NCI-H187 treated with DMSO at 0.1 percent for 48 hours (cell line): ENCODE data around the gene RACGAP1.
"Not testable (repeated sequence)": the region's sequence is repeated elsewhere in the genome, so short reads cannot be mapped to it uniquely, and the experiment has no call there.

Experiments used
- DNase-seq: peaks from one replicate; lab custom pipeline; 2025; lab: John Stamatoyannopoulos, UW

RACGAP1 gene

DNA sequence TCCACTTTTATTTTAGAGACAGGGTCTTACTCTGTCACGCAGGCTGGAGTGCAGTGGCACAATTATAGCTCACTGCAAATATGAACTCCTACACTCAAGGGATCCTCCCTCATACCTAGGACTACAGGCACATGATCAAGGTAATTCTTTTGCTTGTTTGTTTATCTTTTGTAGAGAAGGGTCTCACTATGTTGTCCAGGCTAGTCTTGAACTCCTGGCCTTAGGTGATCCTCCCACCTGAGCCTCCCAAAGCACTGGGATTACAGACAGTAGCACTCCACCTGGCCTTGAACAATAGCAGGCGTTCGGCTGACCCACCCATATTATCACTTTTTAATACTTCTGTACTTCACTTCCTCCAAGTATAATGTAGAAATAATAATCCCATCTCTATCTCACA lies 1.4 kb upstream of the RACGAP1 start:
- DNase-seq = no peak

DNA sequence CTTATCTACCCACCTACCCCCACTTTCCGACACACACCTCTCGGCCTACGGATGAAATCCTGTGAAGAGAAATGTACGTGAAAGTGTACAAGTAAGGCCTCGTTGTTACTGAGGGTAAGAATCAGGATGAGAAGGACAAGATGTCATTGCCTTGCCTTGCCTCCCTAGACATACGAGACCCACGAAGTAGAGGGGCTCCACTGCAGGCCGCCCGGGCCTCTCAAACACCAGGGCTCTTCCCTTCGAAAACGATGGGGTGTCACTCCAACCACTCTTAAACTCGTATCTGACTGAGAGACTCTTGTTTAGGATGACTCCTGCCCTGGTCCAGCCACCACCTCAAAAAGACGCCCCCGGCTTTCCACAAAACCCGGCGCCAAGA lies 498 bp downstream of the RACGAP1 start:
- DNase-seq = no peak

DNA sequence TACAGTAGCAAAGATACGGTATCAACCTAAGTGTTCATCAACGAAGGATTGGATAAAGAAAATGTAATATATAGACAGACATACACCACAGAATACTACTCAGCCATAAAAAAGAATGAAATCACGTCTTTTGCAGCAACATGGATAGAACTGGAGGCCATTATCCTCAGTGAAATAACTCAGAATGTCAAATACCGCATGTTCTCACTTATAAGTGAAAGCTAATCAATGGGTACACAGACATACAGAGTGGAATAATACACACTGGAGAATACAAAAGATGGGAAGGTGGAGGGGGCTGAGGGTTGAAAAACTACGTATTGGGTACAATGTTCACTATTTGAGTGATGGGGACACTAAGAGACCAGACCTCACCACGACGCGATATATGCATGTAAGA lies 1.1 kb downstream of the RACGAP1 start:
- DNase-seq = no peak

DNA sequence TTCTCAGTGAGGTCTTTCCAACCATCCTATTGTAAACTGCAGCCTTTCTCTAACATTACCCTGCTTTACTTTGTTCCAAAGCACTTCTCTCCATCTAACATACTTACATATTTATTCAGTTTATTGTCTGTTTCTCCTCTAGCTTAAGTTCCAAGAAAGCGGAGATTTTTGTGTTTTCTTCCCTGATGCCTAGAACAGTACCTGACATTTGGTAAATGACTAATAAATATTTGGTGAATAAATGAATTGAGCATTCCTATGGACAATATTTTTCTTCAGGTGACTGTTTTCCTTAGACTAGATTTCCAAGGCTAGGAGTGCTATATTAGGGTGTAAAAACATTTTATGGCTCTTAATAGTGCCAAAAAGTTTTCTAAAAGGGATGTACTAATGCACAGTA lies 2.4 kb downstream of the RACGAP1 start:
- DNase-seq = no peak

DNA sequence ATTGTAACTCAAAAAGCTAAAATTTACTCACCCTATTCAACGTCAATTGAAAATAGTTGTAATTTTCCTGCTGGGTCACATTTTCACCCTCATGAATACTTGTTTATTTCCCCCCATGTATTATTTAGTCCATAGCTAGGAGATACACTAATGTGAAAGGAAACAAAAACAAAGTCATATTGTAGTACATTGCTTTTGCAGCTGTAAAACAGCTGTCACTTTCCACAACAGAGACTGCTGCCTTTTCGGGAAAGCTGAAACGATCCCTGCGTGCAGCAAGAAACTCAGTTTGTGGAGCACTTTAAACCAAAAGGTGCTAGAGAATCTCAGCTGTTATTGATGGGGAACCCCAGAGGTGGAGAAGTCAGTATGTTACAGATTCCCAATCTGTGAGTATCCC lies 4.3 kb downstream of the RACGAP1 start:
- DNase-seq = no peak

DNA sequence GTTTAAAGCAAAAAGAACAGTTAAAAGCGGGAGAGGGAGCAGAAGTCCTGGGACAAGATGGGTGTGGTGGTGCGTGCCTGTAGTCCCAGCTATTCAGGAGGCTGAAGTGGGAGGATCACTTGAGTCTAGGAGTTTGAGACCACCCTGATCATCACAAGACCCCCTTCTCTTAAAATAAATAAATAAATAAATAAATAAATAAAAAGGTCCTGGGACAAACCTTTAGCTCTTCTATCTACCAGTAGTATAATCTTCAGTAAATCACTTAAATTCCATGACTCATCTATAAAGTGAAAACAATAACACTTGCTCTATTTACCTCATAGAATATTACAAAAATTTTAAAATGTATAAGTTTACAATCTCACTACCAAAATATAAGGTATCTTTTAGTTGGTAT lies 5.8 kb downstream of the RACGAP1 start:
- no peak for DNase-seq

DNA sequence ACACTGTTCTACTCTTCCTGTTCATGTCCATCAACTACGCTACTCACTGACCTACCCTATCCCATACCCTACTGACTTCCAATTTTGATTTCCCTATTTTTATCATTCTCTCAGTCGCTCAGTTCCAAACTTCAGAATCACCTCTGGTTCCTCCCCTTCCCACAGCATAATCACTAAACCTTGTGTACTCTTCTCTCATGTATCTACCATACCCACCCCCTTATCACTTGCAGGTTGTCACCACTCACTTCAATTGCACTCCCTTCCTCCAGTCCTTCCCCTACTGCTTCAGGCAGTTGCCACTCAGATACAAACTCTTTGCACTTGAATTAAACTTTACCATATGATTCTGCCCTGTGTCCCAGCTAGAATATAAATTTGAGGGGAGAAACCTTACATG lies 6.3 kb downstream of the RACGAP1 start:
- no peak for DNase-seq

DNA sequence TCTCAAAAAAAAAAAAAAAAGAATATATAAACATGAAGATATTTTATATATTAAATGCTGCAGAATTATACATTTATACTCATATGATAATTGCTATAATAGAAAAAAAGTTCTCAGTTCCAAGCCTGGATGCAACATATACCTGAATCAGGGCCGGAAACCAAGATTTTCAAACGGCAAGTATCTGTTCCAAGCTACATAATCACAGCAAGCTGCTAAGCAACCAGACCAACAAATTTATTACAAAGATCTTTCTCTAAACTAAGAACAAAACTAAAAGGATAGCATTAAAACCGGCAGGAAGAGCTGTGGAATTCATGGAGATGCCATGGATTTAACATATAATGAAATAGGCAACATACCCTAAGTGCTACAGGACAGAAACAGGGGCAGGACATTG lies 7.1 kb downstream of the RACGAP1 start:
- no peak for DNase-seq

DNA sequence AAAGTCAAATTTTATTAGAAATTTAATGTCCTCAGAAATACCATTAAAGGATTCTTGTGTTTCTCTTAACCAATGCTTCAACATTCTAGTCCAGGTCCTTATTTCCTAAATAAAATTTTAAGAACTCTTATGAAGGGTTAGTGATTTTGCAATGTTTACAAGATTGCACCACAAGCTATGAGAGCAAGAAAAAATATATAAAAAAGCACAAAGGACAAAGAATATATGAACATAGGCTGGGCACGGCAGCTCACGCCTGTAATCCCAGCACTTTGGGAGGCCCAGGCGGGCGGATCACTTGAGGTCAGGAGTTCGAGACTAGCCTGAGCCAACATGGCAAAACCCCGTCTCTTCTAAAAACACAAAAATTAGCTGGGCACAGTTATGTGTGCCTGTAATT lies 7.7 kb downstream of the RACGAP1 start:
- DNase-seq = no peak

DNA sequence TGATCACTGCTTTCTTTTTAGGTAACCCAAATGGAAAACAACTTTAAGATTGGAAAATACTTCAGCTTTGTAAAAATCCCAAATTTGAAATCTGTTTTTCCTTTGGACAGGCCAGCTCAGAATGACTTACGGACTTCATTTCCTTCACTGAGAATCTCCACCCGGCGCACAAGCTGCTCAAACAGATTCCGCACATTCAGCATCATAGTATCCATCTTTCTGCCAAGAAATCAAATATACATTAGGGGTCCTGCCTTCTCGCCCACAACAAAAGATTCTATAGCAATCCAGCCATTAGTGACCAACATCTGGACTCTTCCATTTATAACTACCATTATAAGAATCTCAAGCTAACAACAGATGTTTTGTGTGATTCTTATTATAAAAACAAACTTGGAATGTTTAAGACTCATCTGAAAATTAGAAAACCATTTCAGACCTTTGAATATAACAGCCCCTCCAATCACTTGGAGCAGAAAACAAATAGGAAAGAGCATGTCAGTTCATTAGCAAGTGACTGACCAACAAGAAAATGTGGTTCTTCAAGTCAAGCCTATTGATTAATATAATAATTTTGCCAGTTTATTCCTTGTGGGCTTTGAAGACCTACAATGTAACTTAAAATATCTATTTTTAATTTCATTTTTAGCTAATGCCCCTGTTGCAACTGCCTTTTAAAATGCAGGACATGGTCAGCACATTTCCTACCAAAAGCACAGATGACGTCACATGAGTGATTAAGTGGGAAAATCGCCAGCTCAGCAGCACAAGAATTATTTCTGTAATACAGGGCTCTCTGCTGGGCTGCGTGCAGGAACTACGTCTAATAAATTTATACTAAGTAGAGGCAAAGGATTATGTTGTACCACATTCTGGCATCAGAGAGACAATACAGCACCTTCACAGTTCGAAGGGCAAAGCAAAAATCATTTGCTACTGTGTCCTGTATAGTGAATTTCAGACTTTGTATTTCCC lies 8.5 kb downstream of the RACGAP1 start:
- DNase-seq = no peak

DNA sequence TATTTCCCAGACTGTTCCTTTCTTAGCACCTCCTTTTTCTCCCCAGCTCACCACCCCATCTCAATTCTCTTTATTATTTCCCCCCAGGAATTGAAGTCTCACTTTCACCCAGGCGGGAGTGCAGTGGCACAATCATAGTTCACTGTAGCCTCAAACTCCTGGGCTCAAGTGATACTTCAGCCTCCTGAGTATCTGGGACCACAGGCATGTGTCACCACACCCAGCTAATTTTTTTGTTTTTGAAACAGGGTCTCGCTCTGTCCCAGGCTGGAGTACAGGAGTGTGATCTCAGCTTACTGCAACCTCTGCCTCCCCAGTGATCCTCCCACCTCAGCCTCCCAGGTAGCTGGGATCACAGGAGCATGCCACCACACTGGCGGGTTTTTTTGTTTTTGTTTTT lies 11.0 kb downstream of the RACGAP1 start:
- no peak for DNase-seq

DNA sequence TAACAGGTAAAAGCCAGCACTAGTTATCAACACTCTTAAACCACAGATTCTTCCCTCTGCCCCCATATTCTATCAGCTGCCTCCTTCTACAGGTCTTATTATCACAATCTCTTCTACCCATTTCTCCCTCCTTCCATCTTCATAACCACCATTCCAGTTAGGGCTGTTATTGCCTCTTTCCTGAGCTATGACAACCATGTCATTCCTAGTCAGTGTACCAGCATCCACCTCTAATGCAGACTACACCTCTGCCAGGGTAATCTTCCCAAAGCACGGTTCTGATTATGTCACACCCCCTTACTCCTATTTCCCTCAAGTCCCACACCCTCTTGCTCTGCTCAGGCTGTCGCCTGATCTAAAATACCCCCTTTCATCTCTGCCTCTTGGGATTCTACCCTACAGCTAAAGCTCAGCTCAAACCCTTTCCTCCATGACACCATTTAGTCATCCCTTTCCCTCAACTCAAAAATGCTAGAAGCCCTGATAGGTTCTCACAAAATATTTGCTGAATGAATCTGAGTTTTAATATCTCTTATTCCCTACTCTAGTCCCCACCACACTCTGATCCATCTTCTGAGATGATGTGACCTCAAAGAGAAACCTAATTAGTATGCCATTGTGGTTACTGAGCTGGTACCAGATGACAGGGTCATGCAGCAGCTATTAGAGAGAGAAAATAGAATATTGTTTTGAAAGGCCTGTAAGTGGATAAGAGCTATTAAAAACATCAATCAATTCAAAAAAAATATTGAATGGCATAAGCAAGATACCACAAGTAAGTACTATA lies 11.7 kb downstream of the RACGAP1 start:
- DNase-seq = no peak

DNA sequence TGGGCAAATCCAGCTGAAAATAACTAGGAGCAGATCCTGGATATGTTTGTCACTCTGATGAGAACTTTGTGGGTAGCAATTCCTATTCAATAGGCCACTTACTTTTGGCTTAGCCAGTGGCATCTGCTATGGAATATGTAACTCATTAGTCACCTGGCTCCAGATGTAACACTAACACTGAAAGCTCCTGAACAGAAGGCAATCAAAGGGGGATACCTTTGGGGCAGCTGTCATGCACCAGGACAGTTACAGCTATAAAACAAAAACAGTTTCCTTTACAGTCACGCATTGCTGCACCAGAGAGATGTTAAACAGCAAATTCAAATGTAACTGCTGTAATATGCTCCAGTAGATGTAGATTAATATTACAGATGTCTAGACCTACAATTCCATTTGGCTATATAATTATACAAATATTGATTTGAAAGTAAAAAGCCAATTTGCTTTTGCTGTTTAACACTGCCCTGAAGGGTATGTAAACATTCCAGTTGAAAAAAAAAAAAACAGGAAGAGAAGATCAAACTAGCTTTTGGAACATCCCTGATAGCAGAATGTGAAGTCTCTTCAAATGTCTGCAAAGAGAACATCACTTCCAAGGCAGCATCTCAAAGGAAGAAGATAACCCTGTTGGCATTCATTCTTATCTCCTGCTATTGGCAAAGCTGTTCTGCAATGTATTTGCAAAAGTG lies 18.4 kb downstream of the RACGAP1 start:
- DNase-seq = no peak

DNA sequence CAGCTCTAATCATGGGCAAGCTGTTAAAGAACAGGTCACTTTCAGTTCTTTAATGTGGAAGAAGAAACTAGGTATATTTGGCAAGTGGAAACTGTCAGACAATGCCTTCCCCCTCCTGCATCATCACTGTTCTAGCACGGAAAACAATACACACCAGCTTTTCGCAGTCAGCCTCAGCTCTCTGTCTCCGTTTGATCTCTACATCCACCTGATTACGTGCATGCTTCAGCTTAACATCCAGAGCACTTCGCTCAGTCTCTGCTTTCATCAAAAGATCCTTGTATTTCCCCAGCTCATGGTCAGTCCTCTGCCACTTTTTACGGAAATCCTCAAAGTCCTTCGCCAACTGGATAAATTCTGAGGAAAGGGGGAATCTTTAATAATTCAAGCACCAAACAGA lies 19.0 kb downstream of the RACGAP1 start:
- no peak for DNase-seq

DNA sequence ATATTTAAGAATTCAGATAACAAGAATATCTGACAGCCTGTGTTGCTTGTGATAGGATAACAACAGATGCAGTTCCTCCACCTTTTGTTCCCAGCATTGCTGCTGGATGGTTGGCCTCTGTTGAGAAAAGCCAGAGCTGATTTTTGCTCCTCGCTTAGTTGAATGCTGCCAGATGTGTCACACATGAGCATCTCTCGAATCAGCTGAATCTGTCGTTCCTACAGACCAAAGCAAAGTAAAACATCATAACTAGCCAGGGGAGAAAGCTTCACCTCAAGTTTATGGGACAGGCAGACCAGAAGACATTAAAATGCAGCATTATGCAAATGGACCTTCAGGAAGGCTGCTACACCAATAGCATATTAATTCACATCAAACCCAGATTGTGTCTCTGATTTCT lies 20.1 kb downstream of the RACGAP1 start:
- DNase-seq = no peak

DNA sequence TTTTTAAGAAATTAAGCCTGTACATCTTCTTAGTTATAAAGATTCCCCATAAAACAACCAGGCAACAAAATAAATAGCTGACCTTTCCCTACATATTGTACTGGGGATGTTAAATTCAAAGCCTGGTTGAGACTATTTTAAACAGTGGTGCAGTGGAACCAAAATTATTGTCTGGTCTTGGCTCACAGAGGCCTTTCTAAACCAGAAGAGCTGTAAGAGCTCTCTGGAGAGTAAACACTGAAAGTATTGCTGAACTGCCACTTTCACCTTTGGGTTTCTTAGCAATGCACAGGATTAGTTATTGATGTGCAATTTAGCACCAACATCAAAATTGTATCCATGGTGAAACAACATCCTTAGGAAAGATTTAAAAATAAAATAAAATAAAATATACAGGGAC lies 20.6 kb downstream of the RACGAP1 start:
- no peak for DNase-seq

DNA sequence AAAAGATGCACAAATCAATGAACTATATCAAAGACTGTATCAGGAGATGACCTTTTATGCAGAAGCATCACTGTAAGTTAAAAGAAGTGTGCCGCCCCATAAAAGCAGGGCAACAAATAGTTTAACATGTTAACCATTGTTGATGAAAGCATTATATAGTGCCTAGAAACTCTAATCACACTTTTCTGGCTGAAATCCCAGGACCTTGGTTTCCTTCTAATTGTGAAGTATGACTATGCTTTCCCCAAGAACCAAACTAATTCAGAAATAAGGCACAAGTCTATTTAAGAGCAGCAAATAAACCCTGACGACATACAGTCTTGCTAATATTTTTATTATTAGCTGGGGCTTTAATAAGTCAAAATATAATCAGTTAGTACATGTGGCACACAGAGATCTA lies 21.7 kb downstream of the RACGAP1 start:
- DNase-seq = no peak

DNA sequence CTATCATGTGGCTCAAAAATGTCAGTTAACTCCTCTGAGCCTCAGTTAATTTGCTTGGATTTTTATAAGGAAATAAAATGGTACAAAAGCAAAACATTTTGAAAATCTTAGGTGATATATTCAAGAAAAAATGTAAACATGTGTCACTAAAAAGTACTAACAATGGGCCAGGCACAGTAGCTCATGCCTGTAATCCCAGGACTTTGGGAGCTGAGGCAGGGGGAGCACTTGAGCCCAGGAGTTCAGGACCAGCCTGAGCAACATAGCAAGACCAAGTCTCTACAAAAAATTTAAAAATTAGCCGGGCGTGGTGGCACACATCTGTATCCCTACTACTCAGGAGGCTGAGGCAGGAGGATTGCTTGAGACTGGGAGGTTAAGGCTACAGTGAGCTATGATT lies 26.8 kb downstream of the RACGAP1 start:
- no peak for DNase-seq

DNA sequence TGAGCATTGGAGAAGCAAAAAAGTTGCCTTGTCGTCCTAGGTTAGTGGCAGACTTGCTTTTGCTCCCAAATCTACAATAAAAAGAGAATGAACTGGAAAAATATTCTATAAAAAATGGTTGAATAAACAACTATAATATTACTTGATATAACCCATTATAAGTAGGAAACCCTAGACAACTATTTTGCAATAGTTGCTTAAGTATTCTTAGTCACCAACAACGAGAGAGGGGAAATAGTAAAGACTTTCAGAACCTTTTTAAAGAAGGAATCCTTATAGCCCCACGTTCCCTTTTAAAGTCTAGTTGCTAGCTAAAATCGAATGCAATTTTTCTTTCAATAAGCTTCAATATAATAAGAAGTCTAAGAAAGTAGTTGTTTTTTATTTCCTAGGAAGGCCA lies 35.0 kb downstream of the RACGAP1 start:
- no peak for DNase-seq

DNA sequence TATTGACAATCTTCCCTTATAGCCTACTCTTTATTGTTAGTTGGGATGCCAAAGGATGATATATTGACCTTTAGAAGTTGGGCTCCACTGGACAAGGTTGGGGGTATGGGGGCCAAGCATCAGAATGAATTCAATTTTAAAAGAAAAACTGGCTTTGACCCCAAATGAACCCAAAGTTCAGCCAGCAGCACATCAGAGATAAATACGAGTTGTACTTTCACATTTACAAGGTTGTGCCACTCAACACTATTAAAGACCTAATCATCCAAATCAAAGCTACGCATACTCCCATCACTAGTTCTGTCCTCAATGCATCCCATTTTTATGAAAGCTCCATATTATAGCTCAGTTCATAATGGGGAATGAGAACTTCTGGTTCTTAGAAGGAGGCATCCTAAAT lies 35.9 kb downstream of the RACGAP1 start:
- not testable (repeated sequence) for DNase-seq

DNA sequence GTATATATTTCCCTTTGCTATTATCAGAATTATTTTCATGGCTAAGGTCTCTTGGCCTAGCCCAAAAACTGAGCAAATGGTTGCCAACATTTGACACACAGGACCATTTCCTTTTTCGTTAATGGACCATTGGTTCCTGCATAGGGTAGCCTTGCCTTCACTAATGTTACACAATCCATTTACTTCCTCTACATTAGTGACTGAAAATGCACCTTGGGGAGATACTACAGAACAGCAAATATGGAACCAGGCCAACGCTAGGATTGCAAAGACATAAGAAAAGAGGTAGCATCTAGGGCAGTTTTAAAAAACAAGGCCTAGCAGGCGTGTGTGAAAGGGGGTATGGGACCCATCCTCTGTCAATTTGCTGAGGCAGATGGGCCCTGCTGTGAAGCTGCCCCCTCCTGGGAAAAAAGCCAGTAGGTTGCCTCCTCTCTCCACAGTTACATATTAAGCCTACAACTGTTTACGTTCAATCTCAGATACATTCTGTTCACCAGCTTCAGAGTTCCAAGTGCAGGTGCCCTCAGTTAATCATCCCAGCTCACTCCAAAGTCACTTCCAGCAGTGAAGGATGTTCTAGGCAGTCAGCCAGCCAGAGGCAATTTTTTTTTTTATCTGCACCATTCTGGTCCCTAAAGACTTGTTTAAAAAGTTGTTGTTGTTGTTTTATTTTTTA lies 37.5 kb downstream of the RACGAP1 start:
- DNase-seq = no peak

DNA sequence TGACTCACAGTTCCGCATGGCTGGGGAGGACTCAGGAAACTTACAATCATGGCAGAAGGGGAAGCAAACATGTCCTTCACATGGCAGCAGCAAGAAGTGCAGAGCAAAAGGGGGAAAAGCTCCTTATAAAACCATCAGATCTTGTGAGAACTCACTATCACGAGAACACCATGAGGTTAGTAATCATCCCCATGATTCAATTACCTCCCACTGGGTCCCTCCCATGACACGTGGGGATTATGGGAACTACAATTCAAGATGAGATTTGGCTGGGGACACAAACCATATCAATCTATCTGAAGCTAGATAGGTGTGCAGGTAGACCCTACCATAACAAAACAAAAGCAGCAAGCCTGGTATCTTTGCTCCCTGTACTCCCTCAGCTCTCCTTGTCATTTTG lies 38.8 kb downstream of the RACGAP1 start:
- DNase-seq = not testable (repeated sequence)
